HEK293 (cell line): ENCODE measurements around the gene MYO5B.
A peak's percentile ranks its signal among the peaks of the same experiment; 100 is the strongest.

ENCODE experiments used
- HOXC10 ChIP-seq: sonication (generic); formaldehyde crosslinking; IDR thresholded peaks from 2 replicates; pipeline ENCODE4 v1.8.1; 2023; ENCODE audit warnings: mild to moderate bottlenecking, missing genetic modification reagents
- KLF1 ChIP-seq: fragments of 450-650 bp; formaldehyde crosslinking; IDR thresholded peaks from 2 replicates; pipeline ENCODE4 v1.5.1; 2016; ENCODE audit warnings: missing biosample characterization, missing genetic modification characterization
- KLF16 ChIP-seq: fragments of 450-650 bp; formaldehyde crosslinking; IDR thresholded peaks from 2 replicates; pipeline ENCODE4 v1.5.1; 2017; ENCODE audit warnings: missing biosample characterization, missing genetic modification characterization
- KLF9 ChIP-seq: fragments of 450-650 bp; formaldehyde crosslinking; IDR thresholded peaks from 2 replicates; pipeline ENCODE4 v1.5.1; 2016; ENCODE audit warnings: missing biosample characterization, missing genetic modification characterization, low read depth
- OSR2 ChIP-seq: fragments of 450-650 bp; formaldehyde crosslinking; IDR thresholded peaks from 2 replicates; pipeline ENCODE4 v1.5.1; 2016; ENCODE audit warnings: missing biosample characterization, missing genetic modification characterization
- ZEB2 ChIP-seq: fragments of 450-650 bp; formaldehyde crosslinking; IDR thresholded peaks from 2 replicates; pipeline ENCODE4 v1.5.1; 2016; ENCODE audit warnings: missing biosample characterization, missing genetic modification characterization
- ZNF660 ChIP-seq: fragments of 450-650 bp; IDR thresholded peaks from 2 replicates; pipeline ENCODE4 v1.5.1; 2018; ENCODE audit warnings: missing biosample characterization, mild to moderate bottlenecking, missing genetic modification characterization
- ZSCAN30 ChIP-seq: fragments of 450-650 bp; IDR thresholded peaks from 2 replicates; pipeline ENCODE4 v1.5.1; 2018; ENCODE audit warnings: missing biosample characterization, mild to moderate bottlenecking, missing genetic modification characterization, moderate library complexity
- TF ChIP-seq, protein P1 (sequence below): fragments of 450-650 bp; formaldehyde crosslinking; IDR thresholded peaks from 2 replicates; pipeline ENCODE4 v1.5.1; 2016; ENCODE audit warnings: missing biosample characterization, missing genetic modification characterization
- TF ChIP-seq, protein P2 (sequence below): fragments of 450-650 bp; formaldehyde crosslinking; IDR thresholded peaks from 2 replicates; pipeline ENCODE4 v1.5.1; 2016; ENCODE audit warnings: missing biosample characterization, missing genetic modification characterization
- TF ChIP-seq, protein P3 (sequence below): fragments of 450-650 bp; formaldehyde crosslinking; IDR thresholded peaks from 2 replicates; pipeline ENCODE4 v1.5.1; 2016; ENCODE audit warnings: missing biosample characterization, missing genetic modification characterization
- TF ChIP-seq, protein P4 (sequence below): fragments of 450-650 bp; formaldehyde crosslinking; IDR thresholded peaks from 2 replicates; pipeline ENCODE4 v1.5.1; 2016; ENCODE audit warnings: missing biosample characterization, missing genetic modification characterization
- TF ChIP-seq, protein P5 (sequence below): fragments of 450-650 bp; formaldehyde crosslinking; IDR thresholded peaks from 2 replicates; pipeline ENCODE4; 2016; ENCODE audit warnings: missing biosample characterization, missing genetic modification characterization
- TF ChIP-seq, protein P6 (sequence below): fragments of 450-650 bp; formaldehyde crosslinking; IDR thresholded peaks from 2 replicates; pipeline ENCODE4 v1.5.1; 2016; ENCODE audit warnings: missing biosample characterization, missing genetic modification characterization, low read depth

DNA sequence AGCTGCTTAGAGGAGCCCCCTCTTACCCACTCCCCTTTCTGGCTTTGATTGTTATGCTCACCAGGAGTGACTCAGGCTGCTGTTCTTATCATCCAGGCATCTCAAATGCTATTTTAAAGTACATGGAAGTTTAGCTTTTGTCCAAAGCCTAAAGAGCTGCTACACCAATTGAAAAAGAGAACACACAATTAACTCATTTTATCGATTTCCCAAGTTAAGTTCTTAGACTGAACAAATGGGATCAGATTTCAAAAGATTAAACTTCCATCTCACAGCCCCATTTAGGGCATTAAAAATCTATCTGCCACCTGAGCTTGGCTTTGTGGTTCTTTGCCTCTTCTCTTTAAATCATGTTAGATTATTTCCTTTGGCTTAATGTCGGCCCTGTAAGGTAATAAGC is 81.2 kb downstream of the MYO5B start:
- TF ChIP-seq ZSCAN30 (tag by site-specific recombination) (no peak), KLF9 (tag by site-specific recombination) (peak; percentile 18; the same call in 1 of the 2 replicates), ZNF660 (tag by site-specific recombination) (no peak), KLF1 (tag by site-specific recombination) (no peak), ZEB2 (tag by site-specific recombination) (no peak), OSR2 (peak; percentile 52; the same call in 1 of the 2 replicates), KLF16 (tag by site-specific recombination) (no peak), HOXC10 (CRISPR knock-in tag) (no peak)
- TF ChIP-seq, protein P1, sequence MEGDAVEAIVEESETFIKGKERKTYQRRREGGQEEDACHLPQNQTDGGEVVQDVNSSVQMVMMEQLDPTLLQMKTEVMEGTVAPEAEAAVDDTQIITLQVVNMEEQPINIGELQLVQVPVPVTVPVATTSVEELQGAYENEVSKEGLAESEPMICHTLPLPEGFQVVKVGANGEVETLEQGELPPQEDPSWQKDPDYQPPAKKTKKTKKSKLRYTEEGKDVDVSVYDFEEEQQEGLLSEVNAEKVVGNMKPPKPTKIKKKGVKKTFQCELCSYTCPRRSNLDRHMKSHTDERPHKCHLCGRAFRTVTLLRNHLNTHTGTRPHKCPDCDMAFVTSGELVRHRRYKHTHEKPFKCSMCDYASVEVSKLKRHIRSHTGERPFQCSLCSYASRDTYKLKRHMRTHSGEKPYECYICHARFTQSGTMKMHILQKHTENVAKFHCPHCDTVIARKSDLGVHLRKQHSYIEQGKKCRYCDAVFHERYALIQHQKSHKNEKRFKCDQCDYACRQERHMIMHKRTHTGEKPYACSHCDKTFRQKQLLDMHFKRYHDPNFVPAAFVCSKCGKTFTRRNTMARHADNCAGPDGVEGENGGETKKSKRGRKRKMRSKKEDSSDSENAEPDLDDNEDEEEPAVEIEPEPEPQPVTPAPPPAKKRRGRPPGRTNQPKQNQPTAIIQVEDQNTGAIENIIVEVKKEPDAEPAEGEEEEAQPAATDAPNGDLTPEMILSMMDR: no peak
- TF ChIP-seq, protein P2, sequence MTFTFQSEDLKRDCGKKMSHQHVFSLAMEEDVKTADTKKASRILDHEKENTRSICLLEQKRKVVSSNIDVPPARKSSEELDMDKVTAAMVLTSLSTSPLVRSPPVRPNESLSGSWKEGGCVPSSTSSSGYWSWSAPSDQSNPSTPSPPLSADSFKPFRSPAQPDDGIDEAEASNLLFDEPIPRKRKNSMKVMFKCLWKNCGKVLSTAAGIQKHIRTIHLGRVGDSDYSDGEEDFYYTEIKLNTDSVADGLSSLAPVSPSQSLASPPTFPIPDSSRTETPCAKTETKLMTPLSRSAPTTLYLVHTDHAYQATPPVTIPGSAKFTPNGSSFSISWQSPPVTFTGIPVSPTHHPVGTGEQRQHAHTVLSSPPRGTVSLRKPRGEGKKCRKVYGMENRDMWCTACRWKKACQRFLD (tag by site-specific recombination): no peak
- TF ChIP-seq, protein P3, sequence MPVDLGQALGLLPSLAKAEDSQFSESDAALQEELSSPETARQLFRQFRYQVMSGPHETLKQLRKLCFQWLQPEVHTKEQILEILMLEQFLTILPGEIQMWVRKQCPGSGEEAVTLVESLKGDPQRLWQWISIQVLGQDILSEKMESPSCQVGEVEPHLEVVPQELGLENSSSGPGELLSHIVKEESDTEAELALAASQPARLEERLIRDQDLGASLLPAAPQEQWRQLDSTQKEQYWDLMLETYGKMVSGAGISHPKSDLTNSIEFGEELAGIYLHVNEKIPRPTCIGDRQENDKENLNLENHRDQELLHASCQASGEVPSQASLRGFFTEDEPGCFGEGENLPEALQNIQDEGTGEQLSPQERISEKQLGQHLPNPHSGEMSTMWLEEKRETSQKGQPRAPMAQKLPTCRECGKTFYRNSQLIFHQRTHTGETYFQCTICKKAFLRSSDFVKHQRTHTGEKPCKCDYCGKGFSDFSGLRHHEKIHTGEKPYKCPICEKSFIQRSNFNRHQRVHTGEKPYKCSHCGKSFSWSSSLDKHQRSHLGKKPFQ (tag by site-specific recombination): no peak
- TF ChIP-seq, protein P4, sequence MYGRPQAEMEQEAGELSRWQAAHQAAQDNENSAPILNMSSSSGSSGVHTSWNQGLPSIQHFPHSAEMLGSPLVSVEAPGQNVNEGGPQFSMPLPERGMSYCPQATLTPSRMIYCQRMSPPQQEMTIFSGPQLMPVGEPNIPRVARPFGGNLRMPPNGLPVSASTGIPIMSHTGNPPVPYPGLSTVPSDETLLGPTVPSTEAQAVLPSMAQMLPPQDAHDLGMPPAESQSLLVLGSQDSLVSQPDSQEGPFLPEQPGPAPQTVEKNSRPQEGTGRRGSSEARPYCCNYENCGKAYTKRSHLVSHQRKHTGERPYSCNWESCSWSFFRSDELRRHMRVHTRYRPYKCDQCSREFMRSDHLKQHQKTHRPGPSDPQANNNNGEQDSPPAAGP (tag by site-specific recombination): no peak
- TF ChIP-seq, protein P5, sequence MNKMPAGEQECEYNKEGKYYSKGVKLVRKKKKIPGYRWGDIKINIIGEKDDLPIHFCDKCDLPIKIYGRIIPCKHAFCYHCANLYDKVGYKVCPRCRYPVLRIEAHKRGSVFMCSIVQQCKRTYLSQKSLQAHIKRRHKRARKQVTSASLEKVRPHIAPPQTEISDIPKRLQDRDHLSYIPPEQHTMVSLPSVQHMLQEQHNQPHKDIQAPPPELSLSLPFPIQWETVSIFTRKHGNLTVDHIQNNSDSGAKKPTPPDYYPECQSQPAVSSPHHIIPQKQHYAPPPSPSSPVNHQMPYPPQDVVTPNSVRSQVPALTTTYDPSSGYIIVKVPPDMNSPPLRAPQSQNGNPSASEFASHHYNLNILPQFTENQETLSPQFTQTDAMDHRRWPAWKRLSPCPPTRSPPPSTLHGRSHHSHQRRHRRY (tag by site-specific recombination): no peak
- TF ChIP-seq, protein P6, sequence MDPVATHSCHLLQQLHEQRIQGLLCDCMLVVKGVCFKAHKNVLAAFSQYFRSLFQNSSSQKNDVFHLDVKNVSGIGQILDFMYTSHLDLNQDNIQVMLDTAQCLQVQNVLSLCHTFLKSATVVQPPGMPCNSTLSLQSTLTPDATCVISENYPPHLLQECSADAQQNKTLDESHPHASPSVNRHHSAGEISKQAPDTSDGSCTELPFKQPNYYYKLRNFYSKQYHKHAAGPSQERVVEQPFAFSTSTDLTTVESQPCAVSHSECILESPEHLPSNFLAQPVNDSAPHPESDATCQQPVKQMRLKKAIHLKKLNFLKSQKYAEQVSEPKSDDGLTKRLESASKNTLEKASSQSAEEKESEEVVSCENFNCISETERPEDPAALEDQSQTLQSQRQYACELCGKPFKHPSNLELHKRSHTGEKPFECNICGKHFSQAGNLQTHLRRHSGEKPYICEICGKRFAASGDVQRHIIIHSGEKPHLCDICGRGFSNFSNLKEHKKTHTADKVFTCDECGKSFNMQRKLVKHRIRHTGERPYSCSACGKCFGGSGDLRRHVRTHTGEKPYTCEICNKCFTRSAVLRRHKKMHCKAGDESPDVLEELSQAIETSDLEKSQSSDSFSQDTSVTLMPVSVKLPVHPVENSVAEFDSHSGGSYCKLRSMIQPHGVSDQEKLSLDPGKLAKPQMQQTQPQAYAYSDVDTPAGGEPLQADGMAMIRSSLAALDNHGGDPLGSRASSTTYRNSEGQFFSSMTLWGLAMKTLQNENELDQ: no peak
